PC-9 (cell line): Measurements from ENCODE around the gene AZU1. TPM values are rescaled to one million over a fixed set of nuclear protein-coding genes. Genes with fewer than 3 reads are reported as not detected.

Experiments used
- BruUV-seq: library from RNA; stranded (reverse); fragments of 400-500 nt; replicated peaks from 2 replicates; lab custom pipeline; 2021; lab: Mats Ljungman, UMichigan
- CTCF ChIA-PET: fragments of 300-600 bp; sonication (Branson Sonifier 250); formaldehyde crosslinking; loops from one replicate; lab custom pipeline; 2022; ENCODE audit warnings: antibody characterized with exemption; lab: Charles Lee
- POLR2A ChIA-PET: fragments of 300-600 bp; sonication (Branson Sonifier 250); formaldehyde crosslinking; loops from one replicate; lab custom pipeline; 2022; ENCODE audit warnings: antibody characterized with exemption; ENCODE audit not compliant: unreplicated experiment; lab: Charles Lee
- DNase-seq, 2 experiments: peaks; one replicate each; pipeline versions ENCODE4 v3.0.0 to v3.0.0-alpha.2; 2015 to 2022; ENCODE audit warnings: mixed read lengths in 1 of 2
- H2AFZ ChIP-seq: fragments of 200-600 bp; sonication (generic); 2 replicates; pipeline ENCODE4 v1.8.1; 2017; ENCODE audit warnings: antibody characterized with exemption
- H3F3A ChIP-seq: fragments of 200-600 bp; sonication (generic); 2 replicates; pipeline ENCODE4 v1.8.1; 2017; ENCODE audit warnings: antibody characterized with exemption, mild to moderate bottlenecking, low read depth; ENCODE audit not compliant: insufficient read depth
- H3K27ac ChIP-seq: fragments of 200-600 bp; sonication (generic); 2 replicates; pipeline ENCODE4 v1.6.1; 2016; ENCODE audit warnings: mixed run types
- H3K27me3 ChIP-seq: fragments of 200-600 bp; sonication (generic); 2 replicates; pipeline ENCODE4 v1.6.1; 2016; ENCODE audit warnings: low read depth, mixed run types; ENCODE audit not compliant: insufficient read depth
- H3K36me3 ChIP-seq: fragments of 200-600 bp; sonication (generic); 2 replicates; pipeline ENCODE4 v1.6.1; 2016; ENCODE audit warnings: low read depth, mixed run types
- H3K4me1 ChIP-seq: fragments of 200-600 bp; sonication (generic); replicated peaks from 2 replicates; pipeline ENCODE4 v1.6.1; 2016; ENCODE audit warnings: mixed run types; ENCODE audit not compliant: insufficient read depth
- H3K4me2 ChIP-seq: fragments of 200-600 bp; sonication (generic); 2 replicates; pipeline ENCODE4 v1.6.1; 2017; ENCODE audit warnings: mixed run types
- H3K4me3 ChIP-seq: fragments of 200-600 bp; sonication (generic); 2 replicates; pipeline ENCODE4 v1.6.1; 2016; ENCODE audit warnings: mixed run types
- H3K79me2 ChIP-seq: fragments of 200-600 bp; sonication (generic); 2 replicates; pipeline ENCODE4 v1.6.1; 2017; ENCODE audit warnings: low read depth, mixed run types
- H3K9me2 ChIP-seq: fragments of 200-600 bp; sonication (generic); 2 replicates; pipeline ENCODE4 v1.8.1; 2017; ENCODE audit warnings: mild to moderate bottlenecking; ENCODE audit not compliant: insufficient read depth
- H3K9me3 ChIP-seq: fragments of 200-600 bp; sonication (generic); 2 replicates; pipeline ENCODE4 v1.8.1; 2016; ENCODE audit warnings: low read depth; ENCODE audit not compliant: insufficient read depth
- H4K20me1 ChIP-seq: fragments of 200-600 bp; sonication (generic); 2 replicates; pipeline ENCODE4 v1.8.1; 2017; ENCODE audit not compliant: insufficient read depth
- CTCF ChIP-seq: fragments of 200-600 bp; sonication (generic); conservative IDR thresholded peaks from 2 replicates; pipeline ENCODE4 v1.6.1; 2017; ENCODE audit warnings: mixed run types, antibody characterized with exemption, mild to moderate bottlenecking, moderate library complexity
- EZH2 ChIP-seq: fragments of 200-600 bp; sonication (generic); IDR thresholded peaks from 2 replicates; pipeline ENCODE4 v1.8.0; 2017; ENCODE audit warnings: antibody characterized with exemption, low read depth
- intact Hi-C: fragments of 100-400 bp; cut with micrococcal nuclease; formaldehyde crosslinking; loops from one replicate; pipeline ENCODE4 v1.10.0; 2022; ENCODE audit not compliant: unreplicated experiment
- total RNA-seq: library from RNA; stranded (reverse); gene quantifications from 2 replicates; pipeline ENCODE4 v1.2.3, GENCODE V29; 2021

AZU1 gene
- total RNA-seq, 1 experiment from 2014 or later, result not detected

- no peak overlapping the region for H3K4me3 ChIP-seq
- no TSS peak for BruUV-seq
- no peak for DNase-seq
- no peaks in the 10 kb centered on the region for H3K27me3 ChIP-seq
- H3F3A ChIP-seq, result peaks cover 41% of the 10 kb centered on the region; the same call in 1 of the 2 replicates
- no peak overlapping the region for H2AFZ ChIP-seq
- TF ChIP-seq CTCF (no peak), EZH2 (no peak)
- H3K9me2 ChIP-seq, result no peaks in the 10 kb centered on the region
- H3K36me3 ChIP-seq, result peaks cover 33% of the 10 kb centered on the region
- peak overlapping the region; percentile 72; the same call in 1 of the 2 replicates for H3K27ac ChIP-seq
- peak overlapping the region; percentile 97 for H3K4me2 ChIP-seq
- H4K20me1 ChIP-seq, result peaks cover 82% of the 10 kb centered on the region
- no peaks in the 10 kb centered on the region for H3K9me3 ChIP-seq
- peaks cover 23% of the 10 kb centered on the region for H3K4me1 ChIP-seq
- ChIA-PET CTCF (no interaction called here), POLR2A (no interaction called here)
- peaks cover 80% of the 10 kb centered on the region for H3K79me2 ChIP-seq
- intact Hi-C loops, result no loop called here
Measured at GRCh38 chr19:801030-801860, 26.4 kb upstream of the AZU1 start.

GRCh38 chr19:801861-802497 is 25.7 kb upstream of the AZU1 start:
- H3F3A ChIP-seq, result peaks cover 42% of the 10 kb centered on the region; the same call in 1 of the 2 replicates
- POLR2A ChIA-PET, result no interaction called here
- peaks cover 33% of the 10 kb centered on the region for H3K36me3 ChIP-seq
- no peak for DNase-seq
- intact Hi-C loops, result no loop called here
- no peaks in the 10 kb centered on the region for H3K27me3 ChIP-seq
- peaks cover 87% of the 10 kb centered on the region for H3K79me2 ChIP-seq
- H3K27ac ChIP-seq, result no peak overlapping the region
- H4K20me1 ChIP-seq, result peaks cover 90% of the 10 kb centered on the region
- CTCF ChIA-PET, result no interaction called here
- H2AFZ ChIP-seq, result no peak overlapping the region
- no TSS peak for BruUV-seq
- no peak overlapping the region for H3K4me2 ChIP-seq
- no peaks in the 10 kb centered on the region for H3K9me2 ChIP-seq
- no peaks in the 10 kb centered on the region for H3K9me3 ChIP-seq
- TF ChIP-seq EZH2 (no peak), CTCF (no peak)
- H3K4me3 ChIP-seq, result no peak overlapping the region
- peaks cover 23% of the 10 kb centered on the region for H3K4me1 ChIP-seq

- CTCF ChIA-PET, result no interaction called here
- no peak overlapping the region for H3K27ac ChIP-seq
Measured at GRCh38 chr19:802498-803098, 25.0 kb upstream of the AZU1 start.

More at GRCh38 chr19:802498-803098, 25.0 kb upstream of the AZU1 start:
- no peak for DNase-seq
- H3K9me2 ChIP-seq, result no peaks in the 10 kb centered on the region
- intact Hi-C loops, result no loop called here
- BruUV-seq, result no TSS peak
- H2AFZ ChIP-seq, result no peak overlapping the region
- no peaks in the 10 kb centered on the region for H3K9me3 ChIP-seq
- H3K4me2 ChIP-seq, result no peak overlapping the region
- no peaks in the 10 kb centered on the region for H3K27me3 ChIP-seq
- POLR2A ChIA-PET, result no interaction called here
- H4K20me1 ChIP-seq, result peaks cover 96% of the 10 kb centered on the region
- TF ChIP-seq CTCF, result no peak
- no peak for TF ChIP-seq EZH2
- peaks cover 93% of the 10 kb centered on the region for H3K79me2 ChIP-seq
- H3K4me1 ChIP-seq, result peaks cover 23% of the 10 kb centered on the region
- peaks cover 33% of the 10 kb centered on the region for H3K36me3 ChIP-seq
- H3K4me3 ChIP-seq, result no peak overlapping the region
- H3F3A ChIP-seq, result peaks cover 48% of the 10 kb centered on the region
